HEK293 (cell line): ENCODE data around the gene MITD1.
A peak's percentile ranks its signal among the peaks of the same experiment; 100 is the strongest.

Source experiments
- CTCF ChIA-PET: fragments of 350-600 bp; formaldehyde crosslinking; extraction: SDS; loops from one replicate; lab custom pipeline; 2021; ENCODE audit warnings: antibody characterized with exemption; lab: Yijun Ruan, JAX
- POLR2A ChIA-PET: fragments of 300-600 bp; formaldehyde crosslinking; extraction: SDS; loops from one replicate; lab custom pipeline; 2020; ENCODE audit warnings: antibody characterized with exemption, inconsistent platforms; lab: Yijun Ruan, JAX
- H3K27ac ChIP-seq: fragments of 200-500 bp; sonication (Bioruptor generic); 2 replicates; pipeline ENCODE4 v1.5.1; 2014; ENCODE audit warnings: low read depth, low read length, control low read depth, inconsistent platforms; ENCODE audit errors: extremely low read depth
- H3K36me3 ChIP-seq, 2 experiments: fragments of 200-500 bp in 1 of 2; sonication (Bioruptor generic) in 1 of 2; 1 replicate in 1 of 2; 2 replicates in 1 of 2; pipeline ENCODE4 v1.5.1; 2014 to 2017; ENCODE audit warnings: inconsistent platforms in 2 of 2, low read length in 2 of 2; ENCODE audit not compliant: control insufficient read depth in 2 of 2, insufficient read depth in 1 of 2
- H3K4me1 ChIP-seq: fragments of 200-500 bp; sonication (Bioruptor generic); 2 replicates; pipeline ENCODE4 v1.5.1; 2014; ENCODE audit warnings: mild to moderate bottlenecking, low read length, inconsistent platforms; ENCODE audit not compliant: control insufficient read depth, insufficient read depth
- H3K4me3 ChIP-seq: 2 replicates; pipeline ENCODE4 v1.5.1; 2011; ENCODE audit warnings: low read depth, mild to moderate bottlenecking, control low read depth, low read length, moderate library complexity
- H3K9me3 ChIP-seq: fragments of 200-500 bp; sonication (Bioruptor generic); 2 replicates; pipeline ENCODE4 v1.5.1; 2014; ENCODE audit warnings: low read depth, low read length, inconsistent platforms; ENCODE audit not compliant: control insufficient read depth, insufficient read depth
- HOXC10 ChIP-seq: sonication (generic); formaldehyde crosslinking; IDR thresholded peaks from 2 replicates; pipeline ENCODE4 v1.8.1; 2023; ENCODE audit warnings: mild to moderate bottlenecking, missing genetic modification reagents
- IKZF3 ChIP-seq: fragments of 450-650 bp; IDR thresholded peaks from 2 replicates; pipeline ENCODE4 v1.5.0; 2018; ENCODE audit warnings: missing biosample characterization, mild to moderate bottlenecking, missing genetic modification characterization, moderate library complexity
- OVOL3 ChIP-seq: fragments of 450-650 bp; formaldehyde crosslinking; IDR thresholded peaks from 2 replicates; pipeline ENCODE4 v1.5.1; 2016; ENCODE audit warnings: missing biosample characterization, missing genetic modification characterization
- ZBTB1 ChIP-seq: fragments of 450-650 bp; formaldehyde crosslinking; IDR thresholded peaks from 2 replicates; pipeline ENCODE4 v1.5.1; 2016; ENCODE audit warnings: missing biosample characterization, missing genetic modification characterization
- ZBTB10 ChIP-seq: fragments of 450-650 bp; formaldehyde crosslinking; IDR thresholded peaks from 2 replicates; pipeline ENCODE4 v1.5.1; 2016; ENCODE audit warnings: missing biosample characterization, missing genetic modification characterization
- ZNF16 ChIP-seq: fragments of 450-650 bp; formaldehyde crosslinking; IDR thresholded peaks from 2 replicates; pipeline ENCODE4 v1.5.1; 2016; ENCODE audit warnings: low read depth, missing biosample characterization, missing genetic modification characterization
- ZNF221 ChIP-seq: fragments of 450-650 bp; formaldehyde crosslinking; IDR thresholded peaks from 2 replicates; pipeline ENCODE4 v1.5.1; 2017; ENCODE audit warnings: missing biosample characterization, missing genetic modification characterization, borderline replicate concordance
- ZNF404 ChIP-seq: fragments of 450-650 bp; formaldehyde crosslinking; IDR thresholded peaks from 2 replicates; pipeline ENCODE4 v1.5.1; 2017; ENCODE audit warnings: missing biosample characterization, missing genetic modification characterization
- ZNF449 ChIP-seq: fragments of 450-650 bp; formaldehyde crosslinking; IDR thresholded peaks from 2 replicates; pipeline ENCODE4 v1.5.1; 2017; ENCODE audit warnings: missing biosample characterization, mild to moderate bottlenecking, missing genetic modification characterization, moderate library complexity
- ZNF529 ChIP-seq: fragments of 450-650 bp; formaldehyde crosslinking; IDR thresholded peaks from 2 replicates; pipeline ENCODE4 v1.5.1; 2017; ENCODE audit warnings: missing genetic modification characterization, missing biosample characterization; ENCODE audit not compliant: insufficient replicate concordance
- ZNF600 ChIP-seq: fragments of 450-650 bp; formaldehyde crosslinking; IDR thresholded peaks from 2 replicates; pipeline ENCODE4 v1.5.1; 2016; ENCODE audit warnings: missing biosample characterization, missing genetic modification characterization
- ZNF629 ChIP-seq: fragments of 450-650 bp; formaldehyde crosslinking; IDR thresholded peaks from 2 replicates; pipeline ENCODE4 v1.5.1; 2017; ENCODE audit warnings: missing biosample characterization, missing genetic modification characterization
- ZNF654 ChIP-seq: fragments of 450-650 bp; formaldehyde crosslinking; IDR thresholded peaks from 2 replicates; pipeline ENCODE4 v1.5.1; 2016; ENCODE audit warnings: low read depth, missing biosample characterization, missing genetic modification characterization
- ZNF660 ChIP-seq: fragments of 450-650 bp; IDR thresholded peaks from 2 replicates; pipeline ENCODE4 v1.5.1; 2018; ENCODE audit warnings: missing biosample characterization, mild to moderate bottlenecking, missing genetic modification characterization
- TF ChIP-seq, protein P1 (sequence below): fragments of 450-650 bp; formaldehyde crosslinking; IDR thresholded peaks from 2 replicates; pipeline ENCODE4 v1.5.1; 2016; ENCODE audit warnings: missing biosample characterization, missing genetic modification characterization
- TF ChIP-seq, protein P2 (sequence below): fragments of 450-650 bp; formaldehyde crosslinking; IDR thresholded peaks from 2 replicates; pipeline ENCODE4 v1.5.1; 2016; ENCODE audit warnings: missing biosample characterization, missing genetic modification characterization
- TF ChIP-seq, protein P3 (sequence below): fragments of 450-650 bp; formaldehyde crosslinking; IDR thresholded peaks from 2 replicates; pipeline ENCODE4 v1.5.1; 2016; ENCODE audit warnings: missing biosample characterization, missing genetic modification characterization

MITD1 gene

DNA sequence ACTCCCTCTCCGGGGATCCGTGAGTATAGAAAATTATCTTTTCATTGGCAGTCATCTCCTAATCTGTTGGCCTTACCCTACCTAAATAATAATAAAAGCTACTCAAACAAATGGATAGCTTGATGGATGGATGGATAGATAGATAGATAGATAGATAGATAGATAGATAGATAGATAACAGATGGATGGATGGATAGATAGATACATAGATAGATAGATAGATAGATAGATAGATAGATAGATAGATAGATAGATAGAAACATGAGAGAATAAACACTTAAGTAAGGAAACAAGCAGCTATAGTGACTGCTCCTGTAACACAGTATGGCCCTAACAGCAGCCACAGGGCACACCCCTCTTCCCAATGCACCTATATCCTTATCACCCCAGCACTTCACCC, 35.2 kb upstream of the MITD1 start:
- Histone ChIP-seq H3K4me1 (no peaks in the 10 kb centered on the region), H3K9me3 (no peaks in the 10 kb centered on the region), H3K27ac (no peak overlapping the region), H3K4me3 (no peak overlapping the region), H3K36me3 (no peaks in the 10 kb centered on the region)
- CTCF ChIA-PET: interaction anchor here (0.6 kb wide), 1 partner anchor 76 kb away, joined by 4 read pairs; no protein-coding TSS in a partner anchor
- POLR2A ChIA-PET: no interaction called here
- TF ChIP-seq ZNF629 (tag by site-specific recombination) (no peak), ZBTB1 (tag by site-specific recombination) (no peak), ZNF654 (tag by site-specific recombination) (no peak)

DNA sequence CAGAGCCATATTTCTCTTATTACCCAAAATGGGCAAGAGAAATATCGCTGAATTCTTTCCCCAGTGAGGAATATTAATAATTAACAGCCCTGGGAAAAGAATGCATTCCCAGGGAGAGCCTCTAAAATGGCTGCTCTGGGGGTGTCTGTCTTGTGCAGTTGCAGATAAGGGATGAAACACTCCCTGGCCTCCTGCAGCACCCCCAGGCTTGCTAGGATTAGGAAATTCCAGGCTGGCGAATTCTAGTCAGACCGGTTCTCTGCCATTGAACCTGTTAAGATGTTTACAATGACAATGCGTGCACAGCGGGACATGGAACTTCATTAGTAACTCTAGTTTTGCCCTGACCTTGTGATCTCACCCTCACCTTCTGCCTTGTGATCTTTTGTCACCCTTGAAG, 24.6 kb upstream of the MITD1 start:
- no peak overlapping the region for H3K27ac ChIP-seq
- ChIA-PET CTCF (no interaction called here), POLR2A (no interaction called here)
- TF ChIP-seq ZBTB10 (tag by site-specific recombination) (no peak), ZNF660 (no peak), ZNF404 (tag by site-specific recombination) (no peak), IKZF3 (tag by site-specific recombination) (no peak), OVOL3 (tag by site-specific recombination) (no peak), ZNF449 (tag by site-specific recombination) (no peak), ZNF600 (tag by site-specific recombination) (no peak), ZNF529 (no peak), ZNF654 (tag by site-specific recombination) (no peak), ZNF221 (tag by site-specific recombination) (no peak), HOXC10 (CRISPR knock-in tag) (no peak), ZNF16 (no peak)
- TF ChIP-seq, protein P1, sequence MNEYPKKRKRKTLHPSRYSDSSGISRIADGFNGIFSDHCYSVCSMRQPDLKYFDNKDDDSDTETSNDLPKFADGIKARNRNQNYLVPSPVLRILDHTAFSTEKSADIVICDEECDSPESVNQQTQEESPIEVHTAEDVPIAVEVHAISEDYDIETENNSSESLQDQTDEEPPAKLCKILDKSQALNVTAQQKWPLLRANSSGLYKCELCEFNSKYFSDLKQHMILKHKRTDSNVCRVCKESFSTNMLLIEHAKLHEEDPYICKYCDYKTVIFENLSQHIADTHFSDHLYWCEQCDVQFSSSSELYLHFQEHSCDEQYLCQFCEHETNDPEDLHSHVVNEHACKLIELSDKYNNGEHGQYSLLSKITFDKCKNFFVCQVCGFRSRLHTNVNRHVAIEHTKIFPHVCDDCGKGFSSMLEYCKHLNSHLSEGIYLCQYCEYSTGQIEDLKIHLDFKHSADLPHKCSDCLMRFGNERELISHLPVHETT (tag by site-specific recombination): no peak
- no peaks in the 10 kb centered on the region for H3K4me1 ChIP-seq
- H3K4me3 ChIP-seq: no peak overlapping the region
- peaks cover 0 to 12% of the 10 kb centered on the region in 2 experiments; a peak in 1 of 3 replicates for H3K36me3 ChIP-seq
- H3K9me3 ChIP-seq: no peaks in the 10 kb centered on the region

- Histone ChIP-seq H3K4me1 (no peaks in the 10 kb centered on the region), H3K9me3 (no peaks in the 10 kb centered on the region), H3K4me3 (no peak overlapping the region), H3K27ac (no peak overlapping the region), H3K36me3 (peaks cover 3 to 31% of the 10 kb centered on the region in 2 experiments; a peak in 2 of 3 replicates)
- ChIA-PET POLR2A (no interaction called here), CTCF (no interaction called here)
- TF ChIP-seq, protein P2, sequence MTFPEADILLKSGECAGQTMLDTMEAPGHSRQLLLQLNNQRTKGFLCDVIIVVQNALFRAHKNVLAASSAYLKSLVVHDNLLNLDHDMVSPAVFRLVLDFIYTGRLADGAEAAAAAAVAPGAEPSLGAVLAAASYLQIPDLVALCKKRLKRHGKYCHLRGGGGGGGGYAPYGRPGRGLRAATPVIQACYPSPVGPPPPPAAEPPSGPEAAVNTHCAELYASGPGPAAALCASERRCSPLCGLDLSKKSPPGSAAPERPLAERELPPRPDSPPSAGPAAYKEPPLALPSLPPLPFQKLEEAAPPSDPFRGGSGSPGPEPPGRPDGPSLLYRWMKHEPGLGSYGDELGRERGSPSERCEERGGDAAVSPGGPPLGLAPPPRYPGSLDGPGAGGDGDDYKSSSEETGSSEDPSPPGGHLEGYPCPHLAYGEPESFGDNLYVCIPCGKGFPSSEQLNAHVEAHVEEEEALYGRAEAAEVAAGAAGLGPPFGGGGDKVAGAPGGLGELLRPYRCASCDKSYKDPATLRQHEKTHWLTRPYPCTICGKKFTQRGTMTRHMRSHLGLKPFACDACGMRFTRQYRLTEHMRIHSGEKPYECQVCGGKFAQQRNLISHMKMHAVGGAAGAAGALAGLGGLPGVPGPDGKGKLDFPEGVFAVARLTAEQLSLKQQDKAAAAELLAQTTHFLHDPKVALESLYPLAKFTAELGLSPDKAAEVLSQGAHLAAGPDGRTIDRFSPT: no peak
- TF ChIP-seq, protein P3, sequence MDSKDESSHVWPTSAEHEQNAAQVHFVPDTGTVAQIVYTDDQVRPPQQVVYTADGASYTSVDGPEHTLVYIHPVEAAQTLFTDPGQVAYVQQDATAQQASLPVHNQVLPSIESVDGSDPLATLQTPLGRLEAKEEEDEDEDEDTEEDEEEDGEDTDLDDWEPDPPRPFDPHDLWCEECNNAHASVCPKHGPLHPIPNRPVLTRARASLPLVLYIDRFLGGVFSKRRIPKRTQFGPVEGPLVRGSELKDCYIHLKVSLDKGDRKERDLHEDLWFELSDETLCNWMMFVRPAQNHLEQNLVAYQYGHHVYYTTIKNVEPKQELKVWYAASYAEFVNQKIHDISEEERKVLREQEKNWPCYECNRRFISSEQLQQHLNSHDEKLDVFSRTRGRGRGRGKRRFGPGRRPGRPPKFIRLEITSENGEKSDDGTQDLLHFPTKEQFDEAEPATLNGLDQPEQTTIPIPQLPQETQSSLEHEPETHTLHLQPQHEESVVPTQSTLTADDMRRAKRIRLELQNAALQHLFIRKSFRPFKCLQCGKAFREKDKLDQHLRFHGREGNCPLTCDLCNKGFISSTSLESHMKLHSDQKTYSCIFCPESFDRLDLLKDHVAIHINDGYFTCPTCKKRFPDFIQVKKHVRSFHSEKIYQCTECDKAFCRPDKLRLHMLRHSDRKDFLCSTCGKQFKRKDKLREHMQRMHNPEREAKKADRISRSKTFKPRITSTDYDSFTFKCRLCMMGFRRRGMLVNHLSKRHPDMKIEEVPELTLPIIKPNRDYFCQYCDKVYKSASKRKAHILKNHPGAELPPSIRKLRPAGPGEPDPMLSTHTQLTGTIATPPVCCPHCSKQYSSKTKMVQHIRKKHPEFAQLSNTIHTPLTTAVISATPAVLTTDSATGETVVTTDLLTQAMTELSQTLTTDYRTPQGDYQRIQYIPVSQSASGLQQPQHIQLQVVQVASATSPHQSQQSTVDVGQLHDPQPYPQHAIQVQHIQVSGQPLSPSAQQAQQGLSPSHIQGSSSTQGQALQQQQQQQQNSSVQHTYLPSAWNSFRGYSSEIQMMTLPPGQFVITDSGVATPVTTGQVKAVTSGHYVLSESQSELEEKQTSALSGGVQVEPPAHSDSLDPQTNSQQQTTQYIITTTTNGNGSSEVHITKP (tag by site-specific recombination): 0 out of 2 replicates have a peak, but pooled peaks have one; percentile 18
Observed at GRCh38 chr2:99201959-99202678, 21.3 kb upstream of the MITD1 start.
